Stimulated activated CD8-positive, alpha-beta memory T cell treated with anti-CD3 and anti-CD28 coated beads, Interleukin-12 subunit alpha, Interleukin-12 subunit beta, amount 100 ng/mL, for 1 hour (primary cell): Measurements from ENCODE around the gene PEX11B.

Experiments
- DNase-seq: peaks from one replicate; pipeline ENCODE4 v3.0.0-alpha.2; 2020; ENCODE audit warnings: low read depth

Gene PEX11B

GRCh38 chr1:145906954-145907753 lies 11.4 kb downstream of the PEX11B start:
- DNase-seq, result no peak

DNA sequence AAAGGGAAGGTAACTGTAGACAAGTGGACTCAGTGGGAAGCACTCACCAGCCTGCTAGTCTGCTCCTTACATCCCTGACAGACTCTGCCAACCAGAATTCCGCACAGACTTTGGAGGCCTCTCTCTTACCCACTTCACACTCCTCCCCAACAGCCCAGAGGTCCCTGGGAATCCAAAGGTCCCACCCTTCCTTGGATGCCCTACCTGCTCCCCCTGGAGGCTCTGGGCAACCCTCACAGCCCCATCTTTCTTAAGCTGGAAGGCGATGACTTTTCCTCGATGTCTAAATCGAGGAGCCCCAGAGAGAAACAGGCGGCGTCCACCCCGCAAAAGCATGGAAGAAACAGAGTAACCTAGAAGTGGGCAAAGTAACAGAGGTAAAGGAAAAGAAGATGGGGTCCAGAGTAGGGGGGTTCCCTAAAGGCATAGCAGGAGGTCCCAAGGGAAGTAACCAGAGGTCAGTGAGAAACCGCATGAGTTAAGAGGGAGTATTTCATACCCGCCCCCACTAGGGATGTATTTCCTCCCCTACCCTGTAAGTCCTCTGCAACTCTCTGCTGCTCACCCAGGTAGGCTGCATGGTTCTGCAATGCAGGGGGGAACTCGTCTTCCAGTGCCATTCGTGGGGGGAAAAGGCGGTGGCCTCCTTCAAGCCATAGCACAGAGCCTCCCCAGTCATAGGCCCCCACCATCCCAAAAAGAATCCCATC lies 17.1 kb downstream of the PEX11B start:
- DNase-seq, result no peak

- DNase-seq, result no peak
These were observed 19.8 kb downstream of the PEX11B start for GRCh38 chr1:145898756-145899155.

GRCh38 chr1:145897969-145898368 lies 20.5 kb downstream of the PEX11B start:
- no peak for DNase-seq

GRCh38 chr1:145895471-145895870 lies 23.0 kb downstream of the PEX11B start:
- DNase-seq, result no peak

- no peak for DNase-seq
These were observed 25.0 kb downstream of the PEX11B start for GRCh38 chr1:145893306-145894055.

DNA sequence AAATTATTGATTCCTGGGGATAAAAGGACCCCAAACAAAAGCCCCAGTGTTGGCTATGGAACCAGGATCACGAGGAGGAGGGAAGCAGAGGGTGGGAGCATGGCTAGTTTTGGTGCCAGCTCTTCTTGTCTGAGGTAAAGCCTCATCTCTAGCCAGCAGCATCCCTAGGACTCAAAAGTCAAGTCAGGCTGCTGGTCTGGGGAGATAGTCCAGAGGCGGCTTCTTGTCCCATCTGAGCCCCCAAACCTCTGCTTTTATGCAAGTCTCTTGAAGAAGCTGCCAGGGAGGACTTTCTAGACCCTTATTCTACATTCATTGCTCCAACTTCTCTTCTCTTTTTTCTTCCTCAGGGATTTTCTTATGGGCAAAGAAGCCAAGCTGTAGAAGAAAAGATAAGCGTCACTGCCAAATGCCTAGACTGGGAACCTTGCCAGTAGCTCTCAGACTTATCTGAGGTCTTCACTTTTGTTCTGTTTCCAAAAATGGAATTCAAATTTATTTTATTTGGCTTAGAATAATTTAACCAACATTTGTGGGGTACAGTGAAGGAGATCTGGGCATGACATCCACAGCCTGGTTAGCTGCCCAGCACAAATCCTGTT lies 25.9 kb downstream of the PEX11B start:
- DNase-seq, result no peak

GRCh38 chr1:145891587-145892485 lies 26.7 kb downstream of the PEX11B start:
- peak; percentile 19 for DNase-seq

- no peak for DNase-seq
These were observed 27.4 kb downstream of the PEX11B start for GRCh38 chr1:145891143-145891542.

DNA sequence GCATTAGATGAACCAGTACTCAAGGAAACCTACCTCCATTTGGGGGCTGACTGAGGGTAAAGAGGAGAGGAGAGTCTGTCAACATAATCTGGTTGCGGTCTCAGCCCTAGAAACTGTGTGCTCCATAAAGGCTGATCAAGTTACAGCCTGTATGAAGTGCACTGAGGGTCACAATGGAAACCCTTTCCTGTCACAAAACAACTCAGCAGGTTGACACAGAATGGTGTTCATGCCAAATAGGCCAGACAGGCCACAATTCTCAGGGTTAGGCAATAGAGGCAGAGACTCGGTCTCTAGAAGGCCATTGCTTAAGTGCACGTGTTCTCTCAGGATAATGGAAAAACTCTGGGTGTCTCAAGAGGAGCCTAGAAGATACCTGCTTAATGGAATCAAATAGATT lies 28.8 kb downstream of the PEX11B start:
- no peak for DNase-seq

- DNase-seq, result no peak
These were observed 30.9 kb downstream of the PEX11B start for GRCh38 chr1:145887631-145888030.

GRCh38 chr1:145886816-145887215 lies 31.7 kb downstream of the PEX11B start:
- DNase-seq, result no peak

DNA sequence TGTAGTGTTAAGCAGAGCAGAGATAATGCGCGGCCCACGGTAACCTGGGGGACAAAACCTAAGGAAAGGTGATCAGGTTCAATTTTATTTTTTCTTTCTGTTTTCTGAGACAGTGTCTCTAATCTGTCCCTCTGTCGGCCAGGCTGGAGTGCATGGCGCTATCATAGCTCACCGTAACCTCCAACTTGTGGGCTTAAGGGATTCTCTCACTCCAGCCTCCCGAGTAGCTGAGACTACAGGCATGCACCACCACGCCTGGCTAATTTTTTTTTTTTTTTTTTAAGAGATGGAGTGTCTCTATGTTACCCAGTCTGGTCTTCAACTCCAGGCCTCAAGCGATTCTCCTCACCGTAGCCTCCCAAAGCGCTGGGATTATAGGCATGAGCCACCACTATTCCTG lies 32.1 kb downstream of the PEX11B start:
- DNase-seq, result no peak

DNA sequence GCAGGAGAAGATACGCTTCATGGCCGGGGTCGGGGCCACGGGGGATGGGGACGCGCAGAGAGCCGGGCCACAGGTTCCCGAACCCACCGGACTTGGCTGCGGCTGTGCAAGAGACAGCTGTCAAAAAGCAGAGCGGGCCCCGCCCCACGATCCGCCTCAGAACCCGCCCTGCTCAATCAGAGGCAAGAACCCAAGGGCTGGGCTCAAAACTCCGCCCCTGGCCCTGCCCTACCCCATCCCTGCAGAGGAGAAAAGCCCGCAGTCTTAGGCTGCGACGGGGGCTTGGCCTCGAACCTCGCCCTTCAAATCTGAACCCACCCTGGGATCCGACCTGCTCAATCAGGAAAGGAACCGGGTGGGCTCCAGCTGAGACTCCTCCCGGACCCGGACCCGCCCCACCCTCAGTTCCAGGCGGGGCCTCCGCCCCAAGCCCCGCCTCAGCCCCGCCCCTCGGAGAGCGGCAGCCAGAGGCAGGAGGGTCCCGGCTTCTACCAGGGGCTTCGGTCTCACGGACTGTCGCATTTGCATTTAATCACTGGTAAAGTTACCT lies 32.7 kb downstream of the PEX11B start, which contains the start of gene ANKRD35:
TSS of gene ANKRD35 (minus strand) at position 129 of the 550 bp plus-strand sequence. CDS start at position 21, 108 bp downstream.
- peak; percentile 76 for DNase-seq

DNA sequence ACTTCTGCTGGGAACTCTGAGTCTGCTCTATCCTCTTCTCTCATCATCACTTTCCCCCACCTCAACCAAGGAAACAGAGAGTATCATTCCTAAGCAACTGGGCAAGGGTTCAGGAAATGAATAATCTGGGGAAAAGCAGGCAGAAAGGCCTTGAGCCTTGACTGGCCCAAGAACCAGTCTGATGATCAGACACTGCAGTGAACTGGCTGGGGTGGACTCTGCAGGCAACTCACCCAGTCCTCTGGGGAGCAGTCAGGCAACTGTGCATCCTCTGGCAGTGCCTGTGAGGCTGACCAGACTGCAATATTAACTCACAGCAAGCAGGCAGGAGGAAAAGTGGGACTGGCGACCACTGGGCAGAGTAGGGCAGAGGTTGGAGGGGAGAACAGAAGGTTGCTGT lies 33.8 kb downstream of the PEX11B start:
- no peak for DNase-seq

DNA sequence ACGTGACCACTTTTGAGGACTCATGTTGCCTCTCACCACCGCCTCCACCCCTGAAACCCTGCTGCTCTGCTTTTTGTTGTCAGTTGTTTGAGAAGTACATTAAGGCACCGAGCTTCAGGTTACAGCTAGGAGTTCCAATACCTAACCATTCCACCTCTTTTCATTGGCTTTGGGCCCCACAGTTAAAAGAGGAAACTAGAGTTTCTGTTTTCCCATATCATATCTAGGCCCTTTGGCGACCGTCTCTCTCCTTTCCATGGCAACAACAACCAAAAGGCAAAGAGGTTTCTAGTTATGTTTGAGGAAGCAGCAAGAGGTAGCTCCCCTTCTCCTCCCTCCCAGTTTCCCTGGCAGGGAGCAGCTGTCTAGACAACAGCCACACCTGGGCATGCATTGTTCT lies 38.7 kb downstream of the PEX11B start:
- no peak for DNase-seq

GRCh38 chr1:145878724-145879123 lies 39.8 kb downstream of the PEX11B start:
- no peak for DNase-seq

DNA sequence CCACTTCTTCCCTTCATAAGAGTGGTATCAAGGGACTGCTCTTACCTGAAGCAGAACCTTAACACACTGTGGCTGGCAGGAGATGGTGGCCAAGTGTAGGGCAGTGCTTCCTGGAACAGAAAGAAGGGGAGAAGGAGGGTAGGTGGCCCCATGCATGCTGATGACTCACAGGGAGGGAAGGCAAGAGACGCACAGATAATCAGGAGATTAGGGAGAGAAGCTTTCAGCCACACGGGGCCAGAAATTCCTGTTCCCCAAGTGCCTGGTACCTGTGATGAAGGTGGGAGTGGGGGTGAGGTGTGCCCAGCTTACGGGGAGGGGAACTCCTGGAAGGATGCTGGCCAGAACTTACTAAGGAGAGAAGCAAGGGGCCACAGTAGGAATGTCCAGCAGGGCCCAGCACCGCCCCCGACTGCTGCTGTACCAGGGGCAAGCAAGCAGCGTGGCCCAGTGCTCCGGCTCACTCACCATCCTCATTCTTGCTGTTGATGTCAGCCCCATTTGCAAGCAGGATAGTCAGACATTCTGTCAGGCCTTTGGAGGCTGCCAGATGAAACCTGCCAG lies 40.5 kb downstream of the PEX11B start:
- DNase-seq, result no peak

DNA sequence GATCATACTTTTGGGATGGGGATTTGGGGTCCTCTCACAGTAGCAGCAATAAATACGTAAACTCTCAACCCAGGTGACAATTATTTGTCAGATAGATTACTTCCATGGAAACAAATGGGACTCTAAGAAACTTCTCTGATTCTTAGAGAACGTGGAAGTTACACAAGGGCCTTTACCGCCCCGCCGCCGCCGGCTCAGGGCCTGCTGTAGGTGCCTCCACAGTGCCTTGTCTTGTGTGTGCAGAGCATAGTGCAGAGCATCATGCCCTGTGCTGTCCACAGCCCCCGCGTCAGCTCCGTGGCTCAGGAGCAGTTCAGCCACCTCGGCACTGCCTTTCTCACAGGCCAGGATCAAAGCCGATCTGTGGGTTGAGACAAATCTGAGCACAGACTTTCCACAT lies 43.9 kb downstream of the PEX11B start:
- DNase-seq, result no peak
